Gastroesophageal sphincter (tissue), 4 donors: ENCODE data around the gene NBAS. TPM values are rescaled to one million over a fixed set of nuclear protein-coding genes. Genes with fewer than 3 reads are reported as not detected.

Experiments used
- ATAC-seq: fragments of 150-250 bp; one replicate; pipeline ENCODE4 v1.9.1; 2016; ENCODE audit warnings: mild to moderate bottlenecking, moderate library complexity
- H3K27ac ChIP-seq, 4 donors: fragments of 200-600 bp; sonication (generic) in 3 of 4; 1 replicate in 3 of 4; 2 replicates in 1 of 4; pipeline ENCODE4 v1.5.1; 2016 to 2019
- H3K27me3 ChIP-seq: fragments of 200-600 bp; sonication (generic); one replicate; pipeline ENCODE4 v1.5.1; 2019
- H3K36me3 ChIP-seq, 2 donors: fragments of 200-600 bp; sonication (generic); one replicate each; pipeline ENCODE4 v1.5.1; 2019; ENCODE audit warnings: control low read depth in 1 of 2
- H3K4me1 ChIP-seq, 3 donors: fragments of 200-600 bp; sonication (generic); 1 replicate in 2 of 3; 2 replicates in 1 of 3; pipeline ENCODE4 v1.5.1; 2016 to 2019; ENCODE audit warnings: control low read depth in 2 of 3
- H3K4me3 ChIP-seq, 2 donors: fragments of 200-600 bp; sonication (generic); one replicate each; pipeline ENCODE4 v1.5.1; 2019; ENCODE audit warnings: mild to moderate bottlenecking in 1 of 2, moderate library complexity in 1 of 2
- H3K9me3 ChIP-seq, 3 donors: fragments of 200-600 bp; sonication (generic); one replicate each; pipeline ENCODE4 v1.5.1; 2017 to 2019; ENCODE audit warnings: control low read depth in 2 of 3
- EP300 ChIP-seq: sonication (generic); formaldehyde crosslinking; IDR thresholded peaks from one replicate; pipeline ENCODE4 v1.6.1; 2017; ENCODE audit warnings: antibody characterized with exemption, mild to moderate bottlenecking
- POLR2A ChIP-seq, 2 donors: fragments of 450-650 bp; IDR thresholded peaks; one replicate each; pipeline ENCODE4 v1.6.1; 2017; ENCODE audit warnings: antibody characterized with exemption in 2 of 2, mild to moderate bottlenecking in 2 of 2, moderate library complexity in 1 of 2
- POLR2AphosphoS5 ChIP-seq: sonication (generic); formaldehyde crosslinking; IDR thresholded peaks from one replicate; pipeline ENCODE4 v1.6.1; 2017; ENCODE audit warnings: antibody characterized with exemption
- WGBS, 2 donors: methylation state at CpG; one replicate each; pipeline ENCODE4 v1.1.5; 2018; ENCODE audit warnings: low coverage in 1 of 2; 5-methylcytosine and 5-hydroxymethylcytosine counted together
- total RNA-seq, 4 donors: library from RNA; depleted of rRNA; stranded (reverse); fragments of >200 nt; gene quantifications; one replicate each; pipeline ENCODE4 v1.1.0, GENCODE V29; 2016
- TF ChIP-seq, protein P1 (sequence below), 4 experiments: fragments of 200-600 bp in 2 of 4; fragments of 450-650 bp in 2 of 4; sonication (generic) in 1 of 4; IDR thresholded peaks; one replicate each; pipeline ENCODE4 v1.5.1; 2017 to 2019; ENCODE audit warnings: antibody characterized with exemption in 4 of 4, mild to moderate bottlenecking in 2 of 4, moderate library complexity in 2 of 4

Gene NBAS
- total RNA-seq, 4 donors from 2014 or later: 34.9 to 50.9 (median 40.4) TPM

- Histone ChIP-seq H3K9me3 (peaks cover 0 to 7% (median 0%) of the 10 kb centered on the region in 3 donors), H3K27ac (no peak overlapping the region), H3K4me1 (no peaks in the 10 kb centered on the region), H3K4me3 (no peak overlapping the region), H3K36me3 (no peaks in the 10 kb centered on the region), H3K27me3 (no peaks in the 10 kb centered on the region)
- no peak for ATAC-seq
- 90 to 91% methylated on average over 5 of the region's 6 CpGs for WGBS, 2 donors
- TF ChIP-seq, protein P1, sequence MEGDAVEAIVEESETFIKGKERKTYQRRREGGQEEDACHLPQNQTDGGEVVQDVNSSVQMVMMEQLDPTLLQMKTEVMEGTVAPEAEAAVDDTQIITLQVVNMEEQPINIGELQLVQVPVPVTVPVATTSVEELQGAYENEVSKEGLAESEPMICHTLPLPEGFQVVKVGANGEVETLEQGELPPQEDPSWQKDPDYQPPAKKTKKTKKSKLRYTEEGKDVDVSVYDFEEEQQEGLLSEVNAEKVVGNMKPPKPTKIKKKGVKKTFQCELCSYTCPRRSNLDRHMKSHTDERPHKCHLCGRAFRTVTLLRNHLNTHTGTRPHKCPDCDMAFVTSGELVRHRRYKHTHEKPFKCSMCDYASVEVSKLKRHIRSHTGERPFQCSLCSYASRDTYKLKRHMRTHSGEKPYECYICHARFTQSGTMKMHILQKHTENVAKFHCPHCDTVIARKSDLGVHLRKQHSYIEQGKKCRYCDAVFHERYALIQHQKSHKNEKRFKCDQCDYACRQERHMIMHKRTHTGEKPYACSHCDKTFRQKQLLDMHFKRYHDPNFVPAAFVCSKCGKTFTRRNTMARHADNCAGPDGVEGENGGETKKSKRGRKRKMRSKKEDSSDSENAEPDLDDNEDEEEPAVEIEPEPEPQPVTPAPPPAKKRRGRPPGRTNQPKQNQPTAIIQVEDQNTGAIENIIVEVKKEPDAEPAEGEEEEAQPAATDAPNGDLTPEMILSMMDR (IDR thresholded peaks at IDR 0.05): no peak
- no peak for TF ChIP-seq EP300
- TF ChIP-seq POLR2A (IDR thresholded peaks at IDR 0.05): no peak
- no peak for TF ChIP-seq POLR2AphosphoS5
Measured at GRCh38 chr2:15136639-15137038, 424.5 kb downstream of the NBAS start.

GRCh38 chr2:15134957-15135356 lies 426.2 kb downstream of the NBAS start:
- Histone ChIP-seq H3K36me3 (no peaks in the 10 kb centered on the region), H3K4me1 (no peaks in the 10 kb centered on the region), H3K4me3 (no peak overlapping the region), H3K27me3 (no peaks in the 10 kb centered on the region), H3K27ac (no peak overlapping the region), H3K9me3 (peaks cover 0 to 4% (median 0%) of the 10 kb centered on the region in 3 donors)
- TF ChIP-seq EP300: no peak
- no peak for TF ChIP-seq POLR2A (IDR thresholded peaks at IDR 0.05)
- no peak for TF ChIP-seq POLR2AphosphoS5
- TF ChIP-seq, protein P1 (IDR thresholded peaks at IDR 0.05): no peak
- WGBS, 2 donors: 78 to 100% methylated on average over 2 to 3 of the region's 3 CpGs
- no peak for ATAC-seq

GRCh38 chr2:15133461-15133860 lies 427.7 kb downstream of the NBAS start:
- Histone ChIP-seq H3K27me3 (no peaks in the 10 kb centered on the region), H3K4me1 (peaks cover 0 to 11% (median 0%) of the 10 kb centered on the region in 3 donors), H3K27ac (no peak overlapping the region), H3K4me3 (no peak overlapping the region), H3K36me3 (no peaks in the 10 kb centered on the region), H3K9me3 (no peaks in the 10 kb centered on the region)
- ATAC-seq: no peak
- TF ChIP-seq POLR2AphosphoS5 (no peak), EP300 (no peak), POLR2A (IDR thresholded peaks at IDR 0.05) (no peak)
- TF ChIP-seq, protein P1 (IDR thresholded peaks at IDR 0.05): no peak

DNA sequence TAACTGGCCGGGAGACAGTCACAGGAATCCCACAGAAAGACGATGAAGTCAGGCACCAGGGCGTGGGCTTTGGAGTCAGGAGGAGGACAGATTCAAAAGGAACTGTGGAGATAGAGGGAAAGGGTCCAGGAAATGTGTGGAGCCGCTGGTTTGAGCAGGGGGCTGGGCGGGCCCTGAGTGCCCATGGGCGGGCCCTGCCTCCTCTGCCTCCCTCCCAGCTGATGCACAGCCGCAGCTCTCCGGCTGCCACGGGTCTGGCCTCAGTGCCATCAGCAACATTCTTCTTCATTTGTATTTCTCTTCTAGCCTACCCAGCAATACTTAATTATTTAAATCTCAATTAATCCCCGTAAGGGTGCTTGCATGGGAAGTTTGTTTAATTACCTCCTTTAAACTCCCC lies 432.3 kb downstream of the NBAS start:
- Histone ChIP-seq H3K36me3 (no peaks in the 10 kb centered on the region), H3K4me3 (no peak overlapping the region), H3K27me3 (no peaks in the 10 kb centered on the region), H3K27ac (no peak overlapping the region), H3K4me1 (peaks cover 0 to 18% (median 0%) of the 10 kb centered on the region in 3 donors), H3K9me3 (no peaks in the 10 kb centered on the region)
- WGBS, 2 donors: 60 to 73% methylated on average over 9 of the region's 10 CpGs
- TF ChIP-seq POLR2A (IDR thresholded peaks at IDR 0.05) (no peak), EP300 (no peak), POLR2AphosphoS5 (no peak)
- TF ChIP-seq, protein P1 (IDR thresholded peaks at IDR 0.05): no peak
- no peak for ATAC-seq

DNA sequence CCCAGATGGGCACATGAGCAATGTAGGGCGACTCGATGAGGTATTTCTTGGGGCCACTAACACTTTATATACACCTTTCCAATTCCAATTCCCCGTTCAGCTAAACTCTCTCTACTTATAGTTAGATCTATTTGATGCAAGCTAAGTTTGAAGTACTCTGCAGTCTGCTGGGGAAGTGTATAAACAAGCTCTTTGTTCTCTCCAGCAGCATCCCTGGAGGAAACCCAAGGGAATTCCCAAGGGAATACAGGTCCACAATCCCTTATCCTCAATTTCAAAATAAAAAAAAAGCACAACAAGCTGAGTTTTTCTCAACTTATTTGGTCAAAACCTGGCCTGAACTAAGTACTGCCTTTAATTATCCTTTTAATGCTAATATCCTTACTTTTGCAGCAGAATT lies 433.3 kb downstream of the NBAS start:
- 73% methylated on average over 3 of the region's 3 CpGs; no CpG with 5 or more reads in 1 of the 2 donors for WGBS, 2 donors
- no peaks in the 10 kb centered on the region for H3K36me3 ChIP-seq
- H3K27me3 ChIP-seq: no peaks in the 10 kb centered on the region
- H3K9me3 ChIP-seq: no peaks in the 10 kb centered on the region
- H3K4me1 ChIP-seq: peaks cover 0 to 18% (median 0%) of the 10 kb centered on the region in 3 donors
- ATAC-seq: no peak
- no peak for TF ChIP-seq POLR2A (IDR thresholded peaks at IDR 0.05)
- TF ChIP-seq, protein P1 (IDR thresholded peaks at IDR 0.05): no peak
- no peak for TF ChIP-seq POLR2AphosphoS5
- no peak for TF ChIP-seq EP300
- H3K4me3 ChIP-seq: no peak overlapping the region
- no peak overlapping the region for H3K27ac ChIP-seq
